Stimulated activated CD4-positive, alpha-beta T cell treated with anti-CD3 and anti-CD28 coated beads, TNF-alpha, amount 100 ng/mL, for 1 hour (primary cell): ENCODE measurements around the gene N4BP2.
"Not testable (repeated sequence)": the region's sequence is repeated elsewhere in the genome, so short reads cannot be mapped to it uniquely, and the experiment has no call there.

Experiments
- DNase-seq, 3 donors: peaks; one replicate each; pipeline ENCODE4 v3.0.0-alpha.2; 2020; ENCODE audit warnings: low read depth in 3 of 3, low spot score in 1 of 3

The N4BP2 gene

GRCh38 chr4:40086421-40086820 lies 29.8 kb downstream of the N4BP2 start:
- no peak for DNase-seq

GRCh38 chr4:40087799-40088366 lies 31.2 kb downstream of the N4BP2 start:
- no peak for DNase-seq

GRCh38 chr4:40093400-40093799 lies 36.8 kb downstream of the N4BP2 start:
- DNase-seq: not testable (repeated sequence)

- DNase-seq: no peak
Measured at GRCh38 chr4:40099010-40099409, 42.4 kb downstream of the N4BP2 start.

- DNase-seq: not testable (repeated sequence)
Measured at GRCh38 chr4:40107150-40107549, 50.5 kb downstream of the N4BP2 start.

GRCh38 chr4:40112027-40112792 lies 55.6 kb downstream of the N4BP2 start:
- no peak for DNase-seq

GRCh38 chr4:40114206-40114605 lies 57.6 kb downstream of the N4BP2 start:
- no peak for DNase-seq

GRCh38 chr4:40118861-40119260 lies 62.2 kb downstream of the N4BP2 start:
- no peak for DNase-seq

- DNase-seq: no peak
Measured at GRCh38 chr4:40119344-40119743, 62.7 kb downstream of the N4BP2 start.

- no peak for DNase-seq
Measured at GRCh38 chr4:40121515-40121914, 64.9 kb downstream of the N4BP2 start.

- no peak for DNase-seq
Measured at GRCh38 chr4:40122941-40123340, 66.3 kb downstream of the N4BP2 start.

- DNase-seq: no peak
Measured at GRCh38 chr4:40124690-40125089, 68.0 kb downstream of the N4BP2 start.

GRCh38 chr4:40130401-40131036 lies 73.9 kb downstream of the N4BP2 start:
- DNase-seq: no peak

GRCh38 chr4:40132816-40133215 lies 76.2 kb downstream of the N4BP2 start:
- no peak for DNase-seq

- DNase-seq: no peak
Measured at GRCh38 chr4:40134206-40134917, 77.7 kb downstream of the N4BP2 start.

GRCh38 chr4:40136202-40136601 lies 79.6 kb downstream of the N4BP2 start:
- DNase-seq: not testable (repeated sequence)

GRCh38 chr4:40140196-40140595 lies 83.5 kb downstream of the N4BP2 start:
- no peak for DNase-seq

- DNase-seq: not testable (repeated sequence)
Measured at GRCh38 chr4:40140597-40140996, 83.9 kb downstream of the N4BP2 start.

GRCh38 chr4:40143926-40144508 lies 87.4 kb downstream of the N4BP2 start:
- DNase-seq: no peak

- DNase-seq: no peak
Measured at GRCh38 chr4:40144716-40145115, 88.1 kb downstream of the N4BP2 start.

- not testable (repeated sequence) for DNase-seq
Measured at GRCh38 chr4:40147490-40147889, 90.8 kb downstream of the N4BP2 start.
